PFSK-1 (cell line): Measurements from ENCODE around the gene LAMP1.

ENCODE experiments used
- FOXP2 ChIP-seq: optimal IDR thresholded peaks from 2 replicates; pipeline ENCODE3; 2011; ENCODE audit warnings: borderline replicate concordance, control low read depth, inconsistent platforms; ENCODE audit not compliant: insufficient read depth; ENCODE audit errors: extremely low read length, extremely low read depth
- POLR2AphosphoS5 ChIP-seq: IDR thresholded peaks from 2 replicates; pipeline ENCODE4 v1.6.1; 2012; ENCODE audit warnings: low read depth, mild to moderate bottlenecking, control low read depth, low read length, moderate library complexity
- SIN3A ChIP-seq: IDR thresholded peaks from 2 replicates; pipeline ENCODE4 v1.6.1; 2012; ENCODE audit warnings: mild to moderate bottlenecking, low read length, moderate library complexity, borderline replicate concordance; ENCODE audit not compliant: insufficient read depth
- TAF1 ChIP-seq: IDR thresholded peaks from 2 replicates; pipeline ENCODE4 v1.6.1; 2012; ENCODE audit warnings: low read length, control low read depth, borderline replicate concordance; ENCODE audit not compliant: insufficient read depth
- TF ChIP-seq, protein P1 (sequence below), 2 experiments: IDR thresholded peaks; 2 replicates each; pipeline versions ENCODE4 v1.6.1 to v1.8.0; 2011 to 2012; ENCODE audit warnings: low read depth in 2 of 2, low read length in 2 of 2, control low read depth in 1 of 2, inconsistent platforms in 1 of 2, mild to moderate bottlenecking in 1 of 2, moderate library complexity in 1 of 2; ENCODE audit not compliant: insufficient read depth in 1 of 2

The LAMP1 gene

DNA sequence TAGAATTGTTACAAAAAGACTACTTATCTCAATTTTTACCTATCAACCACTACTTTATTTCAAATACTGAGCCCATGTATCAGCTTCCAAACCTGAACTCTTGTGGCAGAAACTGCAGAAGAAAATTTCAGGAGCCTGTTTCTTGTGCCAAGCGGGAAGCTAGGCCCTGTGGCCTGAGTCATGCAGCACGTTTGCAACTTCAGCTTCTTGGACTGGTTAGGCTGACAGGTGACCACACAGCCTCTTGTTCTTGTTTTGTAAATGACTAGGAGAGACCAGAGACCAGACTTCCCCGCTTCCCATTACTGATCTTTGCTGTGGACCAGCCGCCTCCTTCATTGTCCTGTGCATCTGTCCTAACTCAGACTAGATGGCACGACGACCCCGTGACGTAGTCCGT, 3.4 kb upstream of the LAMP1 start:
- no peak for TF ChIP-seq POLR2AphosphoS5
- TF ChIP-seq, protein P1, sequence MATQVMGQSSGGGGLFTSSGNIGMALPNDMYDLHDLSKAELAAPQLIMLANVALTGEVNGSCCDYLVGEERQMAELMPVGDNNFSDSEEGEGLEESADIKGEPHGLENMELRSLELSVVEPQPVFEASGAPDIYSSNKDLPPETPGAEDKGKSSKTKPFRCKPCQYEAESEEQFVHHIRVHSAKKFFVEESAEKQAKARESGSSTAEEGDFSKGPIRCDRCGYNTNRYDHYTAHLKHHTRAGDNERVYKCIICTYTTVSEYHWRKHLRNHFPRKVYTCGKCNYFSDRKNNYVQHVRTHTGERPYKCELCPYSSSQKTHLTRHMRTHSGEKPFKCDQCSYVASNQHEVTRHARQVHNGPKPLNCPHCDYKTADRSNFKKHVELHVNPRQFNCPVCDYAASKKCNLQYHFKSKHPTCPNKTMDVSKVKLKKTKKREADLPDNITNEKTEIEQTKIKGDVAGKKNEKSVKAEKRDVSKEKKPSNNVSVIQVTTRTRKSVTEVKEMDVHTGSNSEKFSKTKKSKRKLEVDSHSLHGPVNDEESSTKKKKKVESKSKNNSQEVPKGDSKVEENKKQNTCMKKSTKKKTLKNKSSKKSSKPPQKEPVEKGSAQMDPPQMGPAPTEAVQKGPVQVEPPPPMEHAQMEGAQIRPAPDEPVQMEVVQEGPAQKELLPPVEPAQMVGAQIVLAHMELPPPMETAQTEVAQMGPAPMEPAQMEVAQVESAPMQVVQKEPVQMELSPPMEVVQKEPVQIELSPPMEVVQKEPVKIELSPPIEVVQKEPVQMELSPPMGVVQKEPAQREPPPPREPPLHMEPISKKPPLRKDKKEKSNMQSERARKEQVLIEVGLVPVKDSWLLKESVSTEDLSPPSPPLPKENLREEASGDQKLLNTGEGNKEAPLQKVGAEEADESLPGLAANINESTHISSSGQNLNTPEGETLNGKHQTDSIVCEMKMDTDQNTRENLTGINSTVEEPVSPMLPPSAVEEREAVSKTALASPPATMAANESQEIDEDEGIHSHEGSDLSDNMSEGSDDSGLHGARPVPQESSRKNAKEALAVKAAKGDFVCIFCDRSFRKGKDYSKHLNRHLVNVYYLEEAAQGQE (IDR thresholded peaks at IDR 0.05; ENCODE audit: insufficient read depth in 1 of 2, low read depth in 2 of 2, low read length in 2 of 2) = no peak
- no peak for TF ChIP-seq TAF1
- TF ChIP-seq SIN3A = no peak
- TF ChIP-seq FOXP2 = no peak

DNA sequence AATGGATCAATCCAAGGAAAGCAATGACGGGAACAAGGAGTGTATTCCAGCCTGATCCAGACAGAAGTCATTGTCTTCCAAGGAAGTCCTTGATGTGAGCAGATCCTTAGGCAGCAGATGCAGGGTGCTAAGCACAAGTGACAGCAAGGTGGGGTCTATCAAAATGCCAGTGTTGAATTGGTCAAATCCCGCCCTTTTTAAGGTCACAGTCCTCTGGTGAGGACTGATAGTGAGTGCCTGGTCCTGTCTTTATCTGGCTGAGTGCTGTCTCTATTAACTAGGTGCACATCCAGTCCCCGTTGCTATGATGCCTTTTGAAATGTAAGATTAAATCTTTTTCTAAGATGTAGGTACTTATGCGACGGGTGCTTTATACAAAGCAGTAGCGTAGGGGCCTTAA, 1.3 kb upstream of the LAMP1 start:
- TF ChIP-seq FOXP2 = no peak
- TF ChIP-seq TAF1 = no peak
- TF ChIP-seq, protein P1 (IDR thresholded peaks at IDR 0.05; ENCODE audit: insufficient read depth in 1 of 2, low read depth in 2 of 2, low read length in 2 of 2) = no peak
- no peak for TF ChIP-seq SIN3A
- TF ChIP-seq POLR2AphosphoS5 = no peak

DNA sequence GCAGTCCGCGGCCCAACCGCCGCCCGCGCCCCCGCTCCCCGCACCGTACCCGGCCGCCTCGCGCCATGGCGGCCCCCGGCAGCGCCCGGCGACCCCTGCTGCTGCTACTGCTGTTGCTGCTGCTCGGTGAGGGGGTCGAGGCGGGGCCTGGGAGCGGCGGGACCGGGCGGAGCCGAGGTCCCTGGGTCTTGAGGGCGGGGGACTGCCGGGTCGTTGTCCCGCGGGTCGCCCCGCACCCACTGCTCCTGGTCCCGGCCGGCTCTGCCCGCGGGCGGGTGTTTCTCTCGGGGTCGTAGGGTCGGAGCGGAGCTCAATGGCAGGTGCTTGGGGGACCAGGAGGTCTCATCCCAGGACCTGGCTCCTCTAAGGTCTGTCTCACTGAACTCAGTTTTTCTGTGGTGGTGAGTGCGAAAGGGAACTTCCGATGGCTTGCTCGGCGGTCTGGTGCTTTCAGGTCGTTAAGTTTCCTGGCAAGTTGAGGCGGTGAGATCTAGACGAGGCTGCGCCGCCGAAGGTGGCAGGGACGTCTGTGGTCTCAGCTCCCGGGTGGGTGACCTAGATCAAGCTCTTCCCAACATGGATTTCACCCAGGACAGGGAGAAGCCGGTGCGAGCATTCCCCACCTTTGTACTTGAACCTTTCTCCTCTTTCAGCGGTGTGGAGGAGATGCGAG, 467 bp downstream of the LAMP1 start:
- TF ChIP-seq POLR2AphosphoS5 (no peak), TAF1 (no peak), FOXP2 (no peak), SIN3A (no peak)
- TF ChIP-seq, protein P1 (IDR thresholded peaks at IDR 0.05; ENCODE audit: insufficient read depth in 1 of 2, low read depth in 2 of 2, low read length in 2 of 2) = no peak

DNA sequence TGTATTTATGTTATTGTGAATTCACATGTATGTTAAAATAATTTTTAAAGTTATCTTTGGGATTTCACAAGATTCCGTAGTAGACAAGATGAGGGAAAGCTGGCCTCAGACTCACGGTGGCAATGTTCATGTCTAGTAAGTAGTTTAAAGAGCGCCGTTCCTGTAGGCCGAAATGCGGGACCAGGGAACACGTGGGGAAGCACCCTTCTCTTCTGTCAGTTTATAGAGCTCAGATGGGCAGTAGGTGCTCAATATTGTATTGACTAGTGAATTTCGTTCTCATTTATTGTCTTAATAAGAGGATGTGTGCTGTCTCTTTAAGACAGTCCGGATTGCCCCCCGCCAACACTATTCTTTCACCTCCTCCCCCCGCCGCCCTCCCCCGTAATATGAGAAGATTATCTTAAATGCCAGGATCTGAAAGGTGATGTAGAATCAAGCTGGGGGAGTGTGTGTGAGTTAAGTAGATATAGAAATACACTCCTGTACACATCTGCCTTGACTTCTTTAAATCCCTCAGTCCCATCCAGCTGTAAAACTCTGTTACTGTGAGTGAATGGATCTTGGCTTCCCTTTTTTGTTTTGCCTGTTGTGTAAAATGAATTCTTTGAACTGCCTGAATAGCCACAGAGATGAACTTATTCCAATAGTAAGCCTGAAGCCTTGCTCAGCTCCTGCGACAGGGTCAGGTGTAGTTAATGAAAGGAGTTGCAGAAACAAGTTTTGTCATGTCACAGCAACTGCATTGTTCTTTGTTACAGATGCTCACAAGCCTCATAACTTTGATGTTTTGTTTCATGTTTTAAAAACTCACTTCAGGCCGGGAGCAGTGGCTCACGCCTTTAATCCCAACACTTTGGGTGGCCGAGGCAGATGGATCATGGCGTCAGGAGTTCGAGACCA, 1.3 kb downstream of the LAMP1 start:
- no peak for TF ChIP-seq SIN3A
- TF ChIP-seq, protein P1 (IDR thresholded peaks at IDR 0.05; ENCODE audit: insufficient read depth in 1 of 2, low read depth in 2 of 2, low read length in 2 of 2) = no peak
- no peak for TF ChIP-seq FOXP2
